GM18909 (cell line): ENCODE results near the gene KCNIP3.

Source experiments
- ATAC-seq: cut with Tn5 transposase; IDR thresholded peaks from one replicate; pipeline ENCODE4 v1.9.1; 2021; ENCODE audit warnings: mild to moderate bottlenecking; ENCODE audit not compliant: unreplicated experiment, poor library complexity

KCNIP3 gene

DNA sequence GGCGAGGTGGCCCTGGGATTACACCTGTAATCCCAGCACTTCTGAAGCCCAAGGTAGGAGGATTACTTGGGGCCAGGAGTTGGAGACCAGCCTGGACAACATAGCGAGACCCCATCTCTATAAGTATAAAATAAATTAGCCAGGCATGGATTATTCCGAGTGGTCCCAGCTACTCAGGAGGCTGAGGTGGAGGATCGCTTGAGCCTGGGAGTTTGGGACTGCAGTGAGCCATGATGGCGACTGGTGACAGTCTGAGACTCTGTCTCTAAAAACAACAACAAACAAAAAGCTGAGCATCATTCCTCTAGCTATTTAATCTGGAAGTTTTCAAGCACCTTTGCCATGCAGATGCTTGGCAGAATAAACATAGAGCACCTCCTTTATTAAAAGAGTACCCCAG lies 83.6 kb downstream of the KCNIP3 start:
- ATAC-seq, result no peak

DNA sequence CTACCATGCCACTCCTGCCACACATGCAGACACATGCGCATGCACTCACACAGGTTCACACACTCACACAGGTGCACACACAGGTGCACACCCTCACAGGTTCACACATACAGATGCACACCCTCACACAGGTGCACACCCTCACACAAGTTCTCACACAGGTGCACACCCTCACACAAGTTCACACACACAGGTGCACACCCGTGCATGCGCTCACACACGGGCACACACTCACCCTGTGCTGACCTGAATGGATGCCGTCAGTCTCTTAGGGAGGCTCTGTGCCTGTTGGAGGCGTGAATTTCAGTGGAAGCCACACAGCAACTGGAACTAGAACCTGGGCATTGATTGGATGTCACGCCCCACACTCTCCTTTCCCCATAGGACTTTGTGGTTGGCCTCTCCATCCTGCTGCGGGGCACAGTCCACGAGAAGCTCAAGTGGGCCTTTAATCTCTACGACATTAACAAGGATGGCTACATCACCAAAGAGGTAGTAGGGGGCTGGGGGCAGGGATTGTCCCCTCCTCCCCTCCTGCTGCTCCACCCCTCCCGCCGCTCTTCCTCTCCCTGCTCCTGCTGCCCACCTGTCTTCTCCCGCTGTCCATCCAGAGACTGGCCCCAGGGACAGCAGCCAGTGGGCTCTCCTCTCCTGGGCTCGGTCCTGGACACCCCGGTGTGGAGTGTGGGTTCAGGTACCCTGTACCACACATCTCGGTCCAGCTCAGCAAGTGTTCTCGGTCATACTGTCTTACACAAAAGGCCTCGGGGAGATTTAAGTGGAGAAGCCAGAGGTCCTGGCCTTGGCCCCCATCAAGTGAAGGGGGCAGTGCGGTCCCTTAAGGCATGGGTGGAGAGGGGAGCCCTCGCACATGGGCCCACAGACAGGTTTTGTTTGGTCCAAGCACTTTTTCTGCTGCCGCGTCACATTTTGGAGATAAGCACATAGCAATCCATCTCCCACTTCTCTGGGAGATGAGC lies 84.4 kb downstream of the KCNIP3 start:
- no peak for ATAC-seq

DNA sequence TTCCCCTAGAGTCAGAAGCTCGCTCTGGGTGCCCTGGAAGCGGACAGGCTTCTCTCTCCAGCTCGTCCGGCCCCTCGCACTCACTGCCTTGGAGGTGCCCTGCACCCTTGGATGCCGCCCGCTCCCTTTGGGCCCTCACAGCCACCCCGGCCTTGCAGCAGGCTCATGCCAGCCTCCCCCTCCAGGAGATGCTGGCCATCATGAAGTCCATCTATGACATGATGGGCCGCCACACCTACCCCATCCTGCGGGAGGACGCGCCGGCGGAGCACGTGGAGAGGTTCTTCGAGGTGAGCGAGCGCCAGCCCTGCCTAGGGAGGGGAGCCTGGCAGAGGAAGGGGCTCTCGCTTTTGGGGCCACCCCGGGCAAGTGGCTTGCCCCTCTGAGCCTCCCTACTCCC lies 85.0 kb downstream of the KCNIP3 start:
- no peak for ATAC-seq

DNA sequence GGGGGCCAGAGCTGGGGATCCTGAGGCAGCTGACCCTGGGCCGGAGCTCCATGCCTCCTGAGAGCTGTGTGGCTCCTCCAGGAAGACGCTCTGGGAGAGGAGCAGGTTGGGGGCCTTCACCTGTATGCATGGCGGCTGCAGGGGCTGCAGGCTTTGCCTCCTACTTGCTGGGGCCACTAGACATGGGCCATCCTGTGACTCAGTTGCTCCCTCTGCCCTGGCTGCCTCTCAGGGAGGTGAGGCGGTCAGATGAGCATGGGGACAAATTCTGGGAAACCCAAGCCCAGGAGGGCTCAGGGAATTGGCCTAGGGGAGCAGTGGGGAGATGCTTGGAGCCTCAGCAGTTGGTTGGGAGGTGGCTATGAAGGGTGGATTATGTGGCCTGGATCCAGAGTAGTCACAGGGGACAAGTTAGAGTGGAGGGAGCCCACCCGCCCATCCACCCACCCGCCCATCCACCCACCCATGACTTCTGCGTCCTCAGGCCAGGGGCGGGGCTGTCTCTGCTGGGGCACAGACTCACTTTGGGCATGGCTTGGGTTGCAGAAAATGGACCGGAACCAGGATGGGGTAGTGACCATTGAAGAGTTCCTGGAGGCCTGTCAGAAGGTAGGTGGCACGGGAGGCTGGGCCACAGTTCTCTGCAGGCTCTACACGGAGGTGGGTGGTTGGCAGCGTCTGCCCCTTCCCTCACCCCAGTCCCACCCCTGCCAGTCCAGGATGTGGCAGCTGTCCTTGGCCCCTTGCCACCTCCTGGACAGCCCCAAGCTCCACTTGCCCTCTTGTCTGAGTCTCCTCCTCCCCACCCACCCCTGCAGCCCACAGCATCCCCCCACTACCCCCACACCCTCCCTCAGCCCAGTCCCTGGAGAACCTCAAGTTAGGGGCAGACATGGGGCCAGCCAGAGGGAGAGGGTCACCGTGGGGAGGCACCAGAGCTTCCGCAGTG lies 85.8 kb downstream of the KCNIP3 start:
- ATAC-seq, result no peak

DNA sequence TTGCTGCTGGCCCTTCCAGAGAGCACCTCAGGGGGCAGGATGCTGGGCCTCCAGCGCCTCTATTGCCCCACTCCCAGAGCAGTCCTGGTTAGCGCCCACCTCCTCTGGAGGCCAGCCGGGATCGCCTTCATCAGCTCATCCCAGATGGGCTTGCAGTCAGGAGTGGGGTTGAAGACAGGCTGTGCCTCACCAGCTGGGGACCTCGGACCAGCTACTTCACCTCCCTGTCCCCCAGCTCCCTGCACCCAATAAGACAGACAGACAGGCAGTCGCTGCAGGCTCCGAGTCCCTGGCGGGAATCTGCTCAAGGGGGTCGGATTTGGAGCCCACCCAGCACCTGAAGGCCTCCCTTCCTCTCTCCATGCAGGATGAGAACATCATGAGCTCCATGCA lies 86.5 kb downstream of the KCNIP3 start:
- ATAC-seq, result no peak

DNA sequence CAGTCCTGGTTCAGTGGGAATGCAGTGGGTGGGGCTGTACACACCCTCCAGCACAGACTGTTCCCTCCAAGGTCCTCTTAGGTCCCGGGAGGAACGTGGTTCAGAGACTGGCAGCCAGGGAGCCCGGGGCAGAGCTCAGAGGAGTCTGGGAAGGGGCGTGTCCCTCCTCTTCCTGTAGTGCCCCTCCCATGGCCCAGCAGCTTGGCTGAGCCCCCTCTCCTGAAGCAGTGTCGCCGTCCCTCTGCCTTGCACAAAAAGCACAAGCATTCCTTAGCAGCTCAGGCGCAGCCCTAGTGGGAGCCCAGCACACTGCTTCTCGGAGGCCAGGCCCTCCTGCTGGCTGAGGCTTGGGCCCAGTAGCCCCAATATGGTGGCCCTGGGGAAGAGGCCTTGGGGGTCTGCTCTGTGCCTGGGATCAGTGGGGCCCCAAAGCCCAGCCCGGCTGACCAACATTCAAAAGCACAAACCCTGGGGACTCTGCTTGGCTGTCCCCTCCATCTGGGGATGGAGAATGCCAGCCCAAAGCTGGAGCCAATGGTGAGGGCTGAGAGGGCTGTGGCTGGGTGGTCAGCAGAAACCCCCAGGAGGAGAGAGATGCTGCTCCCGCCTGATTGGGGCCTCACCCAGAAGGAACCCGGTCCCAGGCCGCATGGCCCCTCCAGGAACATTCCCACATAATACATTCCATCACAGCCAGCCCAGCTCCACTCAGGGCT lies 87.9 kb downstream of the KCNIP3 start:
- no peak for ATAC-seq

DNA sequence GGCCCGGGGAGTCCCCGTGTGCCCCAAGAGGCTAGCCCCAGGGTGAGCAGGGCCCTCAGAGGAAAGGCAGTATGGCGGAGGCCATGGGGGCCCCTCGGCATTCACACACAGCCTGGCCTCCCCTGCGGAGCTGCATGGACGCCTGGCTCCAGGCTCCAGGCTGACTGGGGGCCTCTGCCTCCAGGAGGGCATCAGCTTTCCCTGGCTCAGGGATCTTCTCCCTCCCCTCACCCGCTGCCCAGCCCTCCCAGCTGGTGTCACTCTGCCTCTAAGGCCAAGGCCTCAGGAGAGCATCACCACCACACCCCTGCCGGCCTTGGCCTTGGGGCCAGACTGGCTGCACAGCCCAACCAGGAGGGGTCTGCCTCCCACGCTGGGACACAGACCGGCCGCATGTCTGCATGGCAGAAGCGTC lies 88.4 kb downstream of the KCNIP3 start:
- ATAC-seq, result no peak

DNA sequence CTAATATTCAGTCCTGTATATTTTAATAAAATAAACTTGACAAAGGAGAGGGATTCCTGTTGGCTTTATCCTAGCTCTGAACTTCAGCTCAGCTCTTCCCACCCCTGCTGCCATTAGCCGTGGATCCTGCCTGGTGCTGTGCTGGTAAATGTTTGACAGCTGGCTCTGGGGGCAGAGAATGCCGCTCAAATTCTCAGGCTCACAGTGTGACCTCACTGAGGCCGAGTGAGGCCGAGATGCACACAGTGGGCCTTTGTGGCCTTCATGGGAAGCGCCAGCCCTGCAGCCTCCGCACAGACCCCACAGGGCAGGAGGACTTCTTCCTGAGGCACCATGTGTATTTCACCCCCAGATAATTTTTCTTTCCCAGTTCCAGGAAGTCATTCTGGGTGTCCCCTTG lies 88.9 kb downstream of the KCNIP3 start:
- no peak for ATAC-seq

DNA sequence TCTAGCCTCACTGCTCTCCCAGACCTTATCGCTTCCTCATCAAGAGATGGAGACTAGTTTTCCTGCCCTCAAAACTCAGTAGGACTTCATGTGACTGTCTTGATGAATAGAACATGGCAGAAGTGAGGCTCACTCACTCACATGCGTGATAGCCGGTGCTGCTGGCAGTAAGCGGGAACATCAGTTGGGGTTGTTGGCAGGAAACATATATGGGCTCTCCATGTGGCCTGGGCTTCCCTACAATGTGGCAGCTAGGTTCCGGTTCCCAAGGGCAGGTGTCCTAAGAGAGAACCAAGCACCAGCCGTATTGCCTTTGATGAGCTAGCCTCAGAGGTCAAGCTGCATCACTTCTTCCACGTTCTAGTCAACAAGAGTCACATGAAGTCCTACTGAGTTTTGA lies 90.2 kb downstream of the KCNIP3 start:
- no peak for ATAC-seq

DNA sequence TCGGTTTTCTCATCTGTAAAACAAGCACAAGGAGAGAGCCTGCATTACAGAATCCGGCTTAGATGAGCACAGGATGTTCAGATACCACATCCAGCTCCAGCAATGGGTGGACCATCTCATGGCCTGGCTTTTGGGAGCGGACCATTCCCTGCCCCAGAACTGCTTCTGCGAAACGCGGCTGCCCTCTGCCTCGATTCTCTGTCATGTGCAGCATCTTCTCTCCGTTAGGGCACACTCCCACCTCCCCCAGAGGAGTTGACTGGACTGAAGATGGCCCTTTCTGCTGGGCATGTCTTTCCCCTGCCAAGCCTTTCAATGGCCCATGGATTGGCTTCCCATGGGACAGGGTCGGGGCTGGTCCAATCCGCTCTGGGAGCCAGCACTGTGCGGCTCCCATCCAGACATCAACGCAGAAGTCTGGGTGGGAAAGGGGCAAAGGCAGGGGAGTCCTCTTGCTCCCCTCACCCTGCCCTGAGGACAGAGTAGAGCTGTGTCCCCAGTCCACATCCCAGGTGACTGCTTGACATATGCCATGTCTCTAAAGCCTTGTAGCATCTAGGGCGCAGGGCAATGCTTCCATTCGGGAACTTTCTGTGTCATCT lies 91.0 kb downstream of the KCNIP3 start:
- ATAC-seq, result no peak

DNA sequence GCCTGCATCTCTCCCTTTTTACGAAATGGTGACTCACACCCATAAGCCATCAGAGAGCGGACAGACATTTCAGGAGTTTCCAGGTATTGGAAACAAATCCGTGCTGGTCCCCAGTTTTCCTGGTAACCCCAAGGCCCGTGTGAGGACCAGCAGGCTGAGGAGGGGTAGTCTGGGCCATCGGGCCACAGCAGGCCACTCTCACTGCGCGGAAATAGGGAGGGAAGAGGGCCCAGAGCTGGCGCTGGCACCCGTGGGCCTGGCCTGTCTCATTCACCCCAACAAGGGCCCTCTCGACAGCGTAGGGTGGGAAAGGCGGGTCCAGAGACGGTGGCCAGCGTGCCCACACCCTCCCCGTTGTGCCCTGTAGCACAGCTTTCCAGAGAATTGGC lies 91.7 kb downstream of the KCNIP3 start:
- no peak for ATAC-seq

DNA sequence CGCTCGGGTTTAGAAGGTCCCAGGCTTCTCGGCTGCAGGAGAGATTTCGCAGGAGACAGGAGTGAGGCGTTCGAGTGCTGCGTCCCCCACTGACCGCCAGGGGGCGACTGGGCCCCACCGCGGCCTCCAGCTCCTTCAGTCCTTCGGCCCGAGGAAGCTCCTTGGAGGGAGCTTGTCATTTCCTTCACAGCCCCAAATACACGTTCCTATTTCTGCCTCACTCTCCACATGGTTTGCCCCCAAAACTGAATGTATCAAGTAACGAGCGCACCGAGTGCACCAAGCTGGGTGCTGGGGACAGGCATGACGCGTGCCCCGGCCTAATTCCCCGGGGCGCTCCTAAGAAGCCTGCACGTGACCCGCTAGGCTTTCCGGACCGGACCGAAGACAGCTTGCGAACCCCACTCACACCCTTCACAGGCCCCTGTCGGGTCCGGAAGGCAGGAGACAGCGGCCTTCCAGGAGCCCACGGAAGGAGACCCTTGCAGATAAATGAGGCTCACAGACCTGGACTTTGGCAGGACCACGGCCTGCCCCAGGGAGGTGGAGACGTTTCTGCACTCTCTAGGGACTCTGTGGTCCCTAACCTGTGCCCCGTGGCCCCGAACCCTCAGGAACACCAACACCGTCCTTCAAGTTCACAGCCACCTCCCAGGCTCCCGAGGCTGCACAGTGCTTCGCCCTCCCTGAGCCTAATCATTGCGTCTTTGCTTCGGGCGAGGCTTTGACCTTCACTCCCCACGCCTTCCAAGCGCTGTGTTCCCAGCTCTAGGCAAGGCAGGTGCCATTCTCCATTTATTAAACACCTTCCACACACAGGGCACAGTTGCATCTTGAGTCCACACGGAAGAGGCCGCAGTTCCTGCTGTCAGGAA lies 92.3 kb downstream of the KCNIP3 start:
- ATAC-seq, result peak; percentile 69

DNA sequence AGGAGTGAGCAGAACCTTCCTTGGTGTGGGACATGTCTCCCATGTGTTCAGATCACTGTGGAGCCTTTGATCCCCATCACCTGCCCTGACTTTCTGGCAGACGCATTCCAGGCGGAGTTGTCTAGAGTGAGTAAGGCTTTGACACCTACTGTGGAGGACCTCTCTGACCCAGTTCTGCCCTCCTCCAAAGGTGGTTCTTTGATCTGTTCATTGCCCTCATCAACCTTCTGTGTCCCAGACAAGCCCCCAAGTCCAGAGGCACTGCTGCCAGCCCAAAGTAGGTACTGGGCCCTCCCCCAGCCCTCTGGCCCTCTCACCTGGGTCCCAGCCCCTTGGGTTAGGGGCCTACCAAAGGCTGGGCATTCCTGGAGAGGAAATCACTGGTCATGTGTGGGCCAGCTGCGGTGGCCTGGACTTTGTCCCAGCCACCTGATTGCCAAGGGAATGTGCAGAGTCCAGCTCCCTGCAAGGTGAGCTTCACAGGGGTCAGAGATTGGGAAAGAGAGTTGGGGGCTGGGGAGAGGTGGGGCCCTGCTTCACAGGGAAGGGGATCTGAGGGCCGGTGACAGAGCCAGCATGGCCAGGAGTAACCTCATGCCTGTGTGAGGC lies 93.2 kb downstream of the KCNIP3 start:
- ATAC-seq, result no peak

DNA sequence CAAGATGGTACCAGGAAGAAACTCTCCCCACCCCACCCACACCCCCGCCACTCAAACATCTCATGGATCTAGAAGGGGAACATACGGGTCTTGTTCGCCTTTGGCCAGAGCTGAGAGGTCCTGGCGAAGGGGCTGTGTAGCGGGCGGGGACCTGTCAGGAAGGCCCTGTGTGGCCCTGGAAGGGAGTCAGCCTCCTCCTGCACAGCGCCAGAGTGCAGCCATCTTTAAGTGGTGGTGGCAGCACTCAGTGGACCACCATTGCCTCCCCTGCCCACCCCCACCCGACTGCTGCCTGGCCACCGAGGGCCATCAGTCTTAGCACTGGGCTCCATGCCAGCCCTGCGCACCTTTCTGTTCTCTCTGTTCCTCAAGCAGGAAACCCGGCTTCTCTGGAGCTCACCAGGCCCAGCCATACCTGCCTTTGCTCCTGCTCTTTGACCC lies 93.8 kb downstream of the KCNIP3 start:
- ATAC-seq, result no peak

DNA sequence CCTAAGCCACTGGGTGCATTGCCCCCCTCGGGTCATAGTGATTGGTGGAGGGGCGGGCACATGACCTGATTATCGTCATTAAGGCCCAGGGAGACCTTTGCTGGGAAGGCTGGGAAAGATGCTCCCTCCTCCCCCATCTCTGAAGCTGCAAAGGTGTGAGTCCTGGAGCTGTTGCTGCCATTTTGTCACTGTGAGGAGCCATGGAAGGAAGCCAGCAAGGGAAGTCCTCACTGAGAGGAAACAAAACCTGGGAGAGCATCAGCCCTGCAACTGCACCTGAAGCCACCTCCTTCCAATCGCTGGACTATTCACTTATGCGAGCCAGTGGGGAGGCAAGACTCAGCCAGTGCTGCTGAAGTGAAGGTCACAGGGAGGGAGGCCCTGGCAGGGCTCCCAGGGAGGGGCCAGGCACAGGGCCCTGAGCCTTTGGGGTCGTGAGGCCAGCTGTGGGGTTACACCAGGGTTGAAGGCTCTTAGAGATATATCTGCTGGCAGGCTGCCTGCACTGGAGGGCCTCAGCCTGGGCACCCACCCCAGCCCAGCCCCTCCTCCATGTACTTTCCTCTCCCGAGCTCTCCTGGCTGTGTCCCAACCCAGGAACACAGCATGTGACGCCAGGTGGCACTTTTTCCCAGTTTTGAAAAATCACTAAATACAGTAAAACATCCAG lies 94.6 kb downstream of the KCNIP3 start:
- no peak for ATAC-seq

DNA sequence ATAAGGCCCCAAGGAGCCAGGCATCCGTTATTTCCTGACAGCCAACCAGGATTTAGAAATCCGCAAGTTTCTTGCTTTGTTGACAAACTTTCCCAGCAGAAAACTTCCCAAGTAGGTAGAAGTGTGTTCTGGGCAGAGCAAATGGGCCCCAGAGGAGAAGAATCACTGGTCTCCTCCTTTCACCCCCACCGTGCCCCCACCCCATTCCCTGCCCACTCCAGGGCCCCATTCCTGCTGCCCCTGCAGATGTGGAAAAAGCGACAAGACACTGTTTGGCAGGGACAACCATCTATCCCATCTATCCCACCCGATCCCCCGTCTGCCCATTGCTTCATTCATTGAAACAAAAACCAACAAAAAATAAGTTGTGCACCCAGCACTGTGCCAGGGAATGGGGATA lies 95.2 kb downstream of the KCNIP3 start:
- no peak for ATAC-seq

DNA sequence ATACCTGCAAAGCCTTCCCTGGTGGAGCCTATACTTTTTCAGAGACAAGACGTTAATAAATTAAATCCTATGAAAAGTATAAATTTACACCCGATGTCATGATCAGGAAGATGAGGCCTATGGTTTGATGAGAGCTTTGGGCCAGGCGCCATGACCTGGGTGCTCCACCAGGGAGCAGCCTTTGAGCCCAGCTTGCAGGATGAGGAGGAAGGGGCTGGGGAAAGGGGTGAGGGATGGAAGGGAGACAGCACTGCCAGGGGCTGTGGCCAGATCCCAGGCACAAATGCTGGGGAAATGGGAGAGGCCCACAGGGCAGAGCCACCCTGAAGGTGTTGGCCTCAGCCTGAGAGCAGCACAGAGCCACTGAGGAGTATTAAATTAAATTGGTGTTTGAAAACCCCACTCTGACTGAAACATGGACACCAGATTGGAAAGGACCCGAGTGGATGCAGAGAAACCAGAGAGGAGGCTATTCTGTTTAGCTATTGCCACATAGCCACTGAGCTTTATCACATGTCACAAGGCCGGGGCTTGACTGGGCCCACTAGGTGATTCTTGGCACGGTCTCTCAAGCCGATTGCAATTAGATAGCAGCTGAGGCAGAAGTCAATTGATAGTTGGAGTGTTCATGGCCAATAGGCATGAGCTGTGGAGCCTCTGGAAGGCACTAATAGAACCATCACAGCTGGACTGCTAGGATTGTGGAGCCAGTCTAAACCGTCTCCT lies 95.7 kb downstream of the KCNIP3 start:
- ATAC-seq, result no peak

DNA sequence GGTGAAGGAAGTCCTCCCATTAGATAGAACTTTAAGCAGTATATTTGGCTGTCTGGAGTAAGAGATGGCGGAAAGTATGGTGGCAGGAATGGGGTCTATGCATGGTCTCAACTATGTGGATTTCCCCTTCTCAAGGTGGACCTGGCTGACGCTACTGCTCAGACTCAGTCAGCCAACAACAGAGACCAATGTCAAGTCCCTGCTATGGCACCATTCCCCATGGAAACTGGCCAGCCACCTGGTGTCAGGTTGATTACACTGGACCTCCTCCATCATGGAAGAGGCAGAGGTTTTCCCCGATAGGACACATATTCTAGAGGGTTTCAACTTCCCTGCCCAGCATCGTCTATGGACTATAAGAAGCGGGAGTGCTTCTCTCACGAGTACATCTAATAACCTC lies 96.8 kb downstream of the KCNIP3 start:
- ATAC-seq, result no peak
